Endothelial cell (in vitro differentiated cells): ENCODE data around the gene CADM1. TPM values are rescaled to one million over a fixed set of nuclear protein-coding genes. Genes with fewer than 3 reads are reported as not detected.

Source experiments
- DNase-seq: peaks from one replicate; pipeline ENCODE4 v3.0.0; 2021; ENCODE audit warnings: low spot score
- H3K27ac Mint-ChIP-seq: one replicate; pipeline ENCODE4 v1.8.0; 2021; ENCODE audit warnings: mixed read lengths, inconsistent platforms; ENCODE audit not compliant: unreplicated experiment
- H3K27me3 Mint-ChIP-seq: one replicate; pipeline ENCODE4 v1.8.0; 2021; ENCODE audit warnings: mild to moderate bottlenecking, moderate library complexity, mixed read lengths, inconsistent platforms; ENCODE audit not compliant: unreplicated experiment
- H3K36me3 Mint-ChIP-seq: one replicate; pipeline ENCODE4 v1.8.0; 2021; ENCODE audit warnings: mild to moderate bottlenecking, low read depth, mixed read lengths, inconsistent platforms; ENCODE audit not compliant: unreplicated experiment
- H3K4me1 Mint-ChIP-seq: one replicate; pipeline ENCODE4 v1.8.0; 2021; ENCODE audit warnings: mild to moderate bottlenecking, mixed read lengths, inconsistent platforms; ENCODE audit not compliant: unreplicated experiment
- H3K4me3 Mint-ChIP-seq: one replicate; pipeline ENCODE4 v1.8.0; 2021; ENCODE audit warnings: mild to moderate bottlenecking, mixed read lengths, inconsistent platforms; ENCODE audit not compliant: unreplicated experiment
- H3K9me3 Mint-ChIP-seq: one replicate; pipeline ENCODE4 v1.8.0; 2021; ENCODE audit warnings: mixed read lengths, inconsistent platforms; ENCODE audit not compliant: unreplicated experiment
- total RNA-seq: library from RNA; stranded (reverse); fragmentation: NEBNext Ultra II Directional; extraction: Animal tissue kit (Norgen Biotek cat#: 25700); gene quantifications from one replicate; pipeline ENCODE4 v1.2.1, GENCODE V29; 2021; ENCODE audit not compliant: unreplicated experiment
- TF ChIP-seq, protein P1 (sequence below): fragments of 200-600 bp; sonication (generic); IDR thresholded peaks from one replicate; pipeline ENCODE4 v1.5.0; 2021; ENCODE audit warnings: antibody characterized with exemption; ENCODE audit not compliant: unreplicated experiment

CADM1 gene
- total RNA-seq, 1 donor from 2014 or later, result 65.5 TPM

DNA sequence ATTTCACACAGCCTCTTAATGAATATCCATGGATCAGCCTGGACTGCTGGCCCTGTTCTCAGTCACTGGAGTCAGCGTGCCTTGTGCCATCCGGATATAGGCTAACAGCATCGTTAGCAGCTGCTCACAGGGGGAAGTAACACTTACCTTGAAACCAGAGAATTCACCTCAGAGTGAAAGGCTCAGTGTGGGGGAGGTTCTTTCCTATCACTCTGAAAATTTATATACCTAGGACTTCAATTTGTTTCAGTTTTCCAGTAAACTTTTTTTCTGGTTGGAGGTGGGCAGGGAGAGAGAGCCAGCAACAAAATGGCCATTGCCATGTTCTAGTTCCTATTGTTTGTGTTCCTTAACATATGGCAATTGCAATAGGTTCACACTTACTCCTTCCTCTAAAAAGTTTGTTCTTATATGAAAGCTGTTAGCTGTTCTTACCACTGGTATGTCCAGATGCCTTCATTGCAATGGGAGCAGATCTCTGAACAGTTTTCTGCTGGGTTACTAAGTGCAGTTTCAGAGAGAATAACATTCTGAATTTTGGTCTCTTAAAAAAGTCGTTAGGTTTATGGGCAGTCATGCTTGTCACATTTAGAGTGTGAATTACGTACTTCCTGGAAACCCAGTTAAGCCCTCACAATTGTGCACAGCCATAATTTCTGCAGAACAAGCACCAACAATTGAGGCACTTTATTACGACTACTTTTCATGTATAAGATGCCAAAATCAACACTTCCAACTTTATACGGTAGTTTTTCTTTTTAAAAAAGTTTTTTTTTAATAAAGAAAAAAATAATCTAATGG, 247.6 kb downstream of the CADM1 start:
- TF ChIP-seq, protein P1, sequence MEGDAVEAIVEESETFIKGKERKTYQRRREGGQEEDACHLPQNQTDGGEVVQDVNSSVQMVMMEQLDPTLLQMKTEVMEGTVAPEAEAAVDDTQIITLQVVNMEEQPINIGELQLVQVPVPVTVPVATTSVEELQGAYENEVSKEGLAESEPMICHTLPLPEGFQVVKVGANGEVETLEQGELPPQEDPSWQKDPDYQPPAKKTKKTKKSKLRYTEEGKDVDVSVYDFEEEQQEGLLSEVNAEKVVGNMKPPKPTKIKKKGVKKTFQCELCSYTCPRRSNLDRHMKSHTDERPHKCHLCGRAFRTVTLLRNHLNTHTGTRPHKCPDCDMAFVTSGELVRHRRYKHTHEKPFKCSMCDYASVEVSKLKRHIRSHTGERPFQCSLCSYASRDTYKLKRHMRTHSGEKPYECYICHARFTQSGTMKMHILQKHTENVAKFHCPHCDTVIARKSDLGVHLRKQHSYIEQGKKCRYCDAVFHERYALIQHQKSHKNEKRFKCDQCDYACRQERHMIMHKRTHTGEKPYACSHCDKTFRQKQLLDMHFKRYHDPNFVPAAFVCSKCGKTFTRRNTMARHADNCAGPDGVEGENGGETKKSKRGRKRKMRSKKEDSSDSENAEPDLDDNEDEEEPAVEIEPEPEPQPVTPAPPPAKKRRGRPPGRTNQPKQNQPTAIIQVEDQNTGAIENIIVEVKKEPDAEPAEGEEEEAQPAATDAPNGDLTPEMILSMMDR, result no peak
- Mint-ChIP-seq H3K27ac (no peak overlapping the region), H3K36me3 (no peaks in the 10 kb centered on the region), H3K9me3 (no peaks in the 10 kb centered on the region), H3K4me1 (peaks cover 21% of the 10 kb centered on the region), H3K27me3 (peaks cover 2% of the 10 kb centered on the region), H3K4me3 (no peak overlapping the region)
- peak; percentile 12 for DNase-seq

DNA sequence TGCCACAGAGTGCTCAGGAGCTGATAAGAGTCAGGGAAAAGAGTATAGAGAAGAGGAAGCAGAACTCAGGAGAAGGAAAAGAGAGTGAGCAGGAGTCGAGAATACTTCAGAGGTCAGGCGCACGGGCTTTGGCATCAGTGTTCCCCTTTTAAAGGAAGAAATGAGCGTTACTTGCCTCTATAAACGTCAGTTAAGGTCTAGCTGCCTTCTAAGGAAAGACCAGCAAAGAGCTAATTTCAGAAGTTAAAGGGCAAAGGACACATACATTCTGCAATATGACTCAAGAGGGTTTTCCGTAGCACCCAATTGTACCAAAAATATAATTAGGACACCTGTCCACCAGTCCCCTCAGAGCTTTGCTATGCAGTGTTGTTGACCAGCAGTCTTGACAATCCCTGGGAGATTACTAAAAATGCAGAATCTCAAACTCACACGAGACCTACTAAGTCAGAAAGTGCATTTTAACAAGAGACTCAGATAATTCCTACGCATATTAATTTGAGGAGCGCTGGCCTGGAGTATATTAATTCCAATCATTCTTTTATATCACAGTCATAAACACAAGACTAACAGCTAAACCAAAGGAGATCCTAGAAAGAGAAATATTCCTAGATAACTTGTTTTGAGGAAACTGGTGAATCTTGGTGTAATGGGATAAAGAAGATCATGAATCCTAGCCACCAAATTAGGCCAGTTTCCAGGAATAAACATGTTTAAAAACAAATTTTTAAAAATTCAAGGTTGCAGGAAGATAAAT, 249.0 kb downstream of the CADM1 start:
- TF ChIP-seq, protein P1, result no peak
- Mint-ChIP-seq H3K27ac (peak overlapping the region; percentile 19), H3K9me3 (no peaks in the 10 kb centered on the region), H3K4me1 (peaks cover 21% of the 10 kb centered on the region), H3K4me3 (no peak overlapping the region), H3K27me3 (peaks cover 2% of the 10 kb centered on the region), H3K36me3 (no peaks in the 10 kb centered on the region)
- DNase-seq, result no peak

DNA sequence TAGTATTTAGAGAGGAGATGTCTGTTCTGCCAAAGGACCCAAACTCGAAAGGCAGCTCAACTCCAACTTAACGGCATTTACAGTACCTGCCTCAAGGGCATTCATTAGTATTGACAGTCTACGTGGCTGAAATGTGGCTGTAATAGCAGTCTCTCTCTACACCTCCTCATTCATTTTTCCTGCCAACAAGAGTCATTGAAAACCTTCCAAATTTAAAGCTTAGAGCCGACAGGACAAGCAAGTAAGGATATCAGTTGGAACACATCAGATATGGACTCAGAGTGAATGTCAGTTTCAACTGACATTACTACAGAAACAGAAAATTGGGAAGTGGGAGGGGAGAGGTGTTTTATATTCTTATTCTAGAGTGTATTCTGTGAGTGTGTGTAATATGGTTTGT, 253.1 kb downstream of the CADM1 start:
- no peak overlapping the region for H3K4me3 Mint-ChIP-seq
- H3K9me3 Mint-ChIP-seq, result no peaks in the 10 kb centered on the region
- H3K36me3 Mint-ChIP-seq, result no peaks in the 10 kb centered on the region
- H3K27me3 Mint-ChIP-seq, result peaks cover 2% of the 10 kb centered on the region
- peaks cover 16% of the 10 kb centered on the region for H3K4me1 Mint-ChIP-seq
- TF ChIP-seq, protein P1, result no peak
- no peak for DNase-seq
- no peak overlapping the region for H3K27ac Mint-ChIP-seq

DNA sequence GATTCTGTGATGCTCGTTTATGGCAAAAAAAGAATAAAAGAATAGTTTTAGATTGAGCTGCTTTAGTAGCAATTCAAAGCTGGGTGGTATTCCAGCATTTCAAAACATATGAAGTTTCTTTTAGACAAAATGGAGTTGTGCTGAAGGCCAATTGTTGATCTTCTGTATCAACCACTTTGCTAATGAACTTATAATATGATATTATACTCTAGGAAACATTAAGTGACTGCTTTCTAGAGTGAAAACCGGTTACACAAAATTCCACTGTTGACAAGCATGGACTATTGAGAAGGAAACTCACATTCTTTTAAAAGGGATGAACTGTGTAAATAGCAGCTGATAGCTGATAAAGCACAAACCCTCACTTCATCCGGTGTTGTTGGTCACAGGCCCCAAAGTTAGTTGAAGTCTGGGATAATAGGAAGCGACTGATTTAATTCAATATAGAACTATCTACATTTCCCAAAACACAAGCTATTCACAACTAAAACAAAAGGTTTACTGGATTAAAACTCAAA, 255.1 kb downstream of the CADM1 start:
- no peaks in the 10 kb centered on the region for H3K9me3 Mint-ChIP-seq
- H3K36me3 Mint-ChIP-seq, result no peaks in the 10 kb centered on the region
- TF ChIP-seq, protein P1, result no peak
- no peak overlapping the region for H3K27ac Mint-ChIP-seq
- H3K4me3 Mint-ChIP-seq, result no peak overlapping the region
- no peaks in the 10 kb centered on the region for H3K4me1 Mint-ChIP-seq
- no peaks in the 10 kb centered on the region for H3K27me3 Mint-ChIP-seq
- no peak for DNase-seq
